B cell (primary cell): ENCODE results near the gene CAMTA2.

Experiments used
- EZH2 ChIP-seq: IDR thresholded peaks from 2 replicates; pipeline ENCODE4 v1.6.1; 2012; ENCODE audit warnings: borderline replicate concordance, low read depth, mild to moderate bottlenecking, moderate library complexity, low read length; ENCODE audit not compliant: insufficient read depth, poor library complexity, severe bottlenecking
- TF ChIP-seq, protein P1 (sequence below): fragments of 200-600 bp; IDR thresholded peaks from one replicate; pipeline ENCODE4 v1.8.0; 2022; ENCODE audit warnings: antibody characterized with exemption, mild to moderate bottlenecking

DNA sequence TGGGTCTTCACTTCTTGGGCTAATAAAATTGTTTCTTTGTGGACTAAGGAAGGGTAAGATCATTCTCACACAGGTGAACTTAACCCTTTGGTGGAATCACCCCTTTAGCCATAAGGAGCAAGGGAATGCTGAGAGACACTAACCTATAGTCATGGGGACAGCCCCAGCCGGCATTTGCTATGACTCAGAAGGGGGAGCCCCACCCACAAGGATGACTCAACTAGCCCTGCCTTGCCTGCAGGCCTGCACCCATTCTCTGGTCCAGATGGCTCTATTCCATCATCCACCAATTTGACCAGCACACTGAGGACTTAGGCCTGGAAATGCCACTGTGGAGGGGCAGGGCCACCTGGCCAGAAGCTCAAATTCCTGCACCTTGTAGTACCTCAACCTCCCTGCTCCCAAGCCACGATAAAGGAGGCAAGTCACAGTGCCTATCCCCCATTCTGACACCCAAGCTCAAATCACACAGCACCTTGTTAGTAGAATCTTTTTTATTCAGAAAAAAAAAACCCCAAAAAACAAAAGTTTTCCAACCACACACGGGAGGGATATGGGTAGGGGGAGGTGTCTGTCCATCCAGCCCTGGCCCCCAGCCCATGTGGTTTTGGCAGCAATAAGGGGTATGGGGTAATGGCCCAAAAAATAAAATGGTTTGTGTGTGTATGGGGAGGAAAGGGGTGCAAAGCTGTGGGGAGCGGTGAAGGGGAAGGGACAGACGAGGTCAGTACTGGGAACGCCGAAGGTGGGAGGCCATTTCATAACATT, 42.1 kb downstream of the CAMTA2 start:
- TF ChIP-seq, protein P1, sequence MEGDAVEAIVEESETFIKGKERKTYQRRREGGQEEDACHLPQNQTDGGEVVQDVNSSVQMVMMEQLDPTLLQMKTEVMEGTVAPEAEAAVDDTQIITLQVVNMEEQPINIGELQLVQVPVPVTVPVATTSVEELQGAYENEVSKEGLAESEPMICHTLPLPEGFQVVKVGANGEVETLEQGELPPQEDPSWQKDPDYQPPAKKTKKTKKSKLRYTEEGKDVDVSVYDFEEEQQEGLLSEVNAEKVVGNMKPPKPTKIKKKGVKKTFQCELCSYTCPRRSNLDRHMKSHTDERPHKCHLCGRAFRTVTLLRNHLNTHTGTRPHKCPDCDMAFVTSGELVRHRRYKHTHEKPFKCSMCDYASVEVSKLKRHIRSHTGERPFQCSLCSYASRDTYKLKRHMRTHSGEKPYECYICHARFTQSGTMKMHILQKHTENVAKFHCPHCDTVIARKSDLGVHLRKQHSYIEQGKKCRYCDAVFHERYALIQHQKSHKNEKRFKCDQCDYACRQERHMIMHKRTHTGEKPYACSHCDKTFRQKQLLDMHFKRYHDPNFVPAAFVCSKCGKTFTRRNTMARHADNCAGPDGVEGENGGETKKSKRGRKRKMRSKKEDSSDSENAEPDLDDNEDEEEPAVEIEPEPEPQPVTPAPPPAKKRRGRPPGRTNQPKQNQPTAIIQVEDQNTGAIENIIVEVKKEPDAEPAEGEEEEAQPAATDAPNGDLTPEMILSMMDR, result no peak
- no peak for TF ChIP-seq EZH2
